Thyroid gland (tissue), 4 donors: Measurements from ENCODE around the gene SCYL1.

Experiments used
- CTCF ChIP-seq, 6 experiments: fragments of 200-600 bp in 3 of 6; fragments of 450-650 bp in 3 of 6; sonication (generic) in 3 of 6; IDR thresholded peaks; one replicate each; pipeline ENCODE4 v1.5.1; 2016 to 2019; ENCODE audit warnings: antibody characterized with exemption in 6 of 6, mild to moderate bottlenecking in 2 of 6, inconsistent platforms in 1 of 6, moderate library complexity in 1 of 6
- POLR2A ChIP-seq, 2 donors: fragments of 450-650 bp; IDR thresholded peaks; one replicate each; pipeline ENCODE4 v1.6.1; 2017; ENCODE audit warnings: antibody characterized with exemption in 2 of 2, mild to moderate bottlenecking in 2 of 2, moderate library complexity in 1 of 2

- TF ChIP-seq CTCF (IDR thresholded peaks at IDR 0.05) (no peak), POLR2A (IDR thresholded peaks at IDR 0.05) (no peak)
Observed at GRCh38 chr11:65538915-65539743, 14.2 kb downstream of the SCYL1 start.
